NB4 (cell line): ENCODE measurements around the gene ADAMTSL1.

Experiments
- MYC ChIP-seq: IDR thresholded peaks from 2 replicates; pipeline ENCODE4 v1.6.1; 2011; ENCODE audit warnings: low read depth, low read length
- POLR2A ChIP-seq: IDR thresholded peaks from 2 replicates; pipeline ENCODE4 v1.6.1; 2011; ENCODE audit warnings: mild to moderate bottlenecking; ENCODE audit not compliant: insufficient read length; ENCODE audit errors: extremely low read depth
- TF ChIP-seq, protein P1 (sequence below): IDR thresholded peaks from one replicate; pipeline ENCODE4 v1.5.1; 2012; ENCODE audit warnings: low read depth, low read length
- TF ChIP-seq, protein P2 (sequence below): IDR thresholded peaks from 2 replicates; pipeline ENCODE4 v1.6.1; 2011; ENCODE audit warnings: low read depth, low read length

- TF ChIP-seq, protein P1, sequence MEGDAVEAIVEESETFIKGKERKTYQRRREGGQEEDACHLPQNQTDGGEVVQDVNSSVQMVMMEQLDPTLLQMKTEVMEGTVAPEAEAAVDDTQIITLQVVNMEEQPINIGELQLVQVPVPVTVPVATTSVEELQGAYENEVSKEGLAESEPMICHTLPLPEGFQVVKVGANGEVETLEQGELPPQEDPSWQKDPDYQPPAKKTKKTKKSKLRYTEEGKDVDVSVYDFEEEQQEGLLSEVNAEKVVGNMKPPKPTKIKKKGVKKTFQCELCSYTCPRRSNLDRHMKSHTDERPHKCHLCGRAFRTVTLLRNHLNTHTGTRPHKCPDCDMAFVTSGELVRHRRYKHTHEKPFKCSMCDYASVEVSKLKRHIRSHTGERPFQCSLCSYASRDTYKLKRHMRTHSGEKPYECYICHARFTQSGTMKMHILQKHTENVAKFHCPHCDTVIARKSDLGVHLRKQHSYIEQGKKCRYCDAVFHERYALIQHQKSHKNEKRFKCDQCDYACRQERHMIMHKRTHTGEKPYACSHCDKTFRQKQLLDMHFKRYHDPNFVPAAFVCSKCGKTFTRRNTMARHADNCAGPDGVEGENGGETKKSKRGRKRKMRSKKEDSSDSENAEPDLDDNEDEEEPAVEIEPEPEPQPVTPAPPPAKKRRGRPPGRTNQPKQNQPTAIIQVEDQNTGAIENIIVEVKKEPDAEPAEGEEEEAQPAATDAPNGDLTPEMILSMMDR, result no peak
- no peak for TF ChIP-seq POLR2A
- TF ChIP-seq, protein P2, sequence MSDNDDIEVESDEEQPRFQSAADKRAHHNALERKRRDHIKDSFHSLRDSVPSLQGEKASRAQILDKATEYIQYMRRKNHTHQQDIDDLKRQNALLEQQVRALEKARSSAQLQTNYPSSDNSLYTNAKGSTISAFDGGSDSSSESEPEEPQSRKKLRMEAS, result no peak
- TF ChIP-seq MYC, result no peak
Measured at GRCh38 chr9:18526685-18527084, 52.7 kb downstream of the ADAMTSL1 start.
